Fibroblast of lung (primary cell): ENCODE results near the gene JARID2. TPM values are rescaled to one million over a fixed set of nuclear protein-coding genes. Genes with fewer than 3 reads are reported as not detected.
A peak's percentile ranks its signal among the peaks of the same experiment; 100 is the strongest.

Source experiments
- DNase-seq, 2 donors: peaks; one replicate each; pipeline versions ENCODE4 v3.0.0 to v3.0.0-alpha.2; 2010; ENCODE audit warnings: low read depth in 2 of 2
- H2AFZ ChIP-seq: 2 replicates; pipeline ENCODE4 v1.5.1; 2012; ENCODE audit warnings: low read length, control low read depth, inconsistent platforms
- H3K27ac ChIP-seq: 2 replicates; pipeline ENCODE4 v1.5.1; 2011; ENCODE audit warnings: low read length, control low read depth; ENCODE audit not compliant: insufficient read depth
- H3K27me3 ChIP-seq: 2 replicates; pipeline ENCODE4 v1.5.1; 2011; ENCODE audit warnings: mild to moderate bottlenecking, low read length; ENCODE audit not compliant: control insufficient read depth, insufficient read depth
- H3K36me3 ChIP-seq: 2 replicates; pipeline ENCODE4 v1.5.1; 2011; ENCODE audit warnings: low read length; ENCODE audit not compliant: control insufficient read depth, insufficient read depth
- H3K4me1 ChIP-seq: 2 replicates; pipeline ENCODE4 v1.5.1; 2011; ENCODE audit warnings: low read length; ENCODE audit not compliant: control insufficient read depth, insufficient read depth; ENCODE audit errors: extremely low read depth
- H3K4me2 ChIP-seq: 2 replicates; pipeline ENCODE4 v1.5.1; 2011; ENCODE audit warnings: low read length, control low read depth; ENCODE audit not compliant: insufficient read depth; ENCODE audit errors: extremely low read depth
- H3K4me3 ChIP-seq, 4 experiments: fragments of 200-600 bp in 1 of 4; sonication (generic) in 1 of 4; replicated peaks in 1 of 4; 2 replicates each; pipeline ENCODE4 v1.5.1; 2011 to 2016; ENCODE audit warnings: low read length in 4 of 4, low read depth in 3 of 4, mild to moderate bottlenecking in 3 of 4, control low read depth in 2 of 4, inconsistent platforms in 1 of 4, mixed read lengths in 1 of 4; ENCODE audit not compliant: insufficient read depth in 1 of 4; ENCODE audit errors: control extremely low read depth in 1 of 4
- H3K79me2 ChIP-seq: 2 replicates; pipeline ENCODE4 v1.5.1; 2012; ENCODE audit warnings: mild to moderate bottlenecking, low read length, inconsistent platforms; ENCODE audit not compliant: control insufficient read depth, insufficient read depth
- H3K9ac ChIP-seq: 2 replicates; pipeline ENCODE4 v1.5.1; 2011; ENCODE audit warnings: mild to moderate bottlenecking, low read length, control low read depth; ENCODE audit not compliant: insufficient read depth
- H3K9me3 ChIP-seq: 2 replicates; pipeline ENCODE4 v1.5.1; 2012; ENCODE audit warnings: low read depth, low read length; ENCODE audit not compliant: control insufficient read depth, insufficient read depth
- H4K20me1 ChIP-seq: 2 replicates; pipeline ENCODE4 v1.5.1; 2011; ENCODE audit warnings: low read length; ENCODE audit not compliant: control insufficient read depth, insufficient read depth; ENCODE audit errors: extremely low read depth
- CTCF ChIP-seq, 2 donors: IDR thresholded peaks in 1 of 2; conservative IDR thresholded peaks in 1 of 2; 1 replicate in 1 of 2; 2 replicates in 1 of 2; pipeline ENCODE4 v1.5.1; 2011 to 2012; ENCODE audit warnings: low read length in 2 of 2, control low read depth in 1 of 2, inconsistent platforms in 1 of 2, low read depth in 1 of 2, mild to moderate bottlenecking in 1 of 2
- EZH2 ChIP-seq: IDR thresholded peaks from 2 replicates; pipeline ENCODE4 v1.5.1; 2012; ENCODE audit warnings: low read length, control low read depth, mild to moderate bottlenecking; ENCODE audit errors: missing control alignments
- polyA plus RNA-seq, 2 donors: library from polyadenylated mRNA; depleted of rRNA in 1 of 2; stranded (reverse) in 1 of 2; unstranded in 1 of 2; fragments of >200 nt; gene quantifications; 2 replicates each; pipeline ENCODE4 v1.2.1, GENCODE V29; 2011 to 2012; ENCODE audit warnings: missing spikeins in 1 of 2
- total RNA-seq: library from RNA; depleted of rRNA; stranded (reverse); fragments of >200 nt; gene quantifications from 2 replicates; pipeline ENCODE4 v1.2.1, GENCODE V29; 2014

JARID2 gene
- total and polyA plus RNA-seq, 2 donors (not counting 1 experiment from before 2014, with no cell fraction given), result 5.0 to 8.2 TPM

GRCh38 chr6:15473741-15474161, 227.9 kb downstream of the JARID2 start:
- no peaks in the 10 kb centered on the region for H4K20me1 ChIP-seq
- H3K79me2 ChIP-seq, result no peaks in the 10 kb centered on the region
- TF ChIP-seq EZH2, result no peak
- no peak for TF ChIP-seq CTCF (conservative IDR thresholded peaks at IDR 0.05 in 1 of 2, IDR thresholded peaks at IDR 0.05 in 1 of 2; ENCODE audit: low read depth in 1 of 2, low read length in 2 of 2)
- H3K9me3 ChIP-seq, result no peaks in the 10 kb centered on the region
- no peak overlapping the region for H2AFZ ChIP-seq
- H3K9ac ChIP-seq, result no peak overlapping the region
- H3K27me3 ChIP-seq, result no peaks in the 10 kb centered on the region
- H3K27ac ChIP-seq, result peak overlapping the region; percentile 52
- H3K36me3 ChIP-seq, result no peaks in the 10 kb centered on the region
- H3K4me1 ChIP-seq, result peaks cover 20% of the 10 kb centered on the region
- H3K4me3 ChIP-seq, result no peak overlapping the region
- peak; percentile 86 to 87 for DNase-seq
- peak overlapping the region; percentile 25 for H3K4me2 ChIP-seq

GRCh38 chr6:15474196-15474595, 228.3 kb downstream of the JARID2 start:
- Histone ChIP-seq H3K36me3 (no peaks in the 10 kb centered on the region), H3K27ac (peak overlapping the region; percentile 52), H3K4me2 (peak overlapping the region; percentile 25), H3K9ac (no peak overlapping the region), H3K79me2 (no peaks in the 10 kb centered on the region), H3K9me3 (no peaks in the 10 kb centered on the region), H3K27me3 (no peaks in the 10 kb centered on the region), H2AFZ (no peak overlapping the region), H3K4me3 (no peak overlapping the region), H4K20me1 (no peaks in the 10 kb centered on the region), H3K4me1 (peaks cover 20% of the 10 kb centered on the region)
- peak; percentile 59 to 62 for DNase-seq
- TF ChIP-seq CTCF (conservative IDR thresholded peaks at IDR 0.05 in 1 of 2, IDR thresholded peaks at IDR 0.05 in 1 of 2; ENCODE audit: low read depth in 1 of 2, low read length in 2 of 2) (no peak), EZH2 (no peak)

GRCh38 chr6:15475261-15475660, 229.4 kb downstream of the JARID2 start:
- Histone ChIP-seq H4K20me1 (no peaks in the 10 kb centered on the region), H3K4me3 (no peak overlapping the region), H3K9ac (no peak overlapping the region), H3K27me3 (no peaks in the 10 kb centered on the region), H3K36me3 (no peaks in the 10 kb centered on the region), H3K4me2 (no peak overlapping the region), H3K4me1 (peaks cover 22% of the 10 kb centered on the region), H3K27ac (no peak overlapping the region), H3K9me3 (no peaks in the 10 kb centered on the region), H2AFZ (no peak overlapping the region), H3K79me2 (no peaks in the 10 kb centered on the region)
- TF ChIP-seq CTCF (conservative IDR thresholded peaks at IDR 0.05 in 1 of 2, IDR thresholded peaks at IDR 0.05 in 1 of 2; ENCODE audit: low read depth in 1 of 2, low read length in 2 of 2) (no peak), EZH2 (no peak)
- DNase-seq, result no peak
